HT-29 (cell line): ENCODE data around the gene NEUROG3. TPM values are rescaled to one million over a fixed set of nuclear protein-coding genes. Genes with fewer than 3 reads are reported as not detected.
A peak's percentile ranks its signal among the peaks of the same experiment; 100 is the strongest.

Source experiments
- DNase-seq: peaks from one replicate; pipeline ENCODE4 v3.0.0-alpha.2; 2015; ENCODE audit warnings: low spot score
- total RNA-seq: library from RNA; depleted of rRNA; stranded (reverse); fragments of >200 nt; shearing (Covaris generic); gene quantifications from 2 replicates; pipeline ENCODE4 v1.2.3, GENCODE V29; 2014; rRNA removed

NEUROG3 gene
- total RNA-seq: 0.99 and 1.5 TPM in 2 replicates

GRCh38 chr10:69573056-69573806 is at the start of gene NEUROG3:
TSS of gene NEUROG3 (minus strand) at chr10:69573422. CDS start at chr10:69573043, 379 bp downstream.
- peak; percentile 18 for DNase-seq

- DNase-seq: no peak
Observed at GRCh38 chr10:69620625-69621024, 47.4 kb upstream of the NEUROG3 start.

- DNase-seq: no peak
Observed at GRCh38 chr10:69619626-69620025, 46.4 kb upstream of the NEUROG3 start.

GRCh38 chr10:69618746-69619145 is 45.5 kb upstream of the NEUROG3 start:
- no peak for DNase-seq

- no peak for DNase-seq
Observed at GRCh38 chr10:69616358-69616757, 43.1 kb upstream of the NEUROG3 start.

GRCh38 chr10:69614130-69614529 is 40.9 kb upstream of the NEUROG3 start:
- no peak for DNase-seq

GRCh38 chr10:69612760-69613159 is 39.5 kb upstream of the NEUROG3 start:
- DNase-seq: no peak

- DNase-seq: no peak
Observed at GRCh38 chr10:69609077-69609476, 35.9 kb upstream of the NEUROG3 start.

- no peak for DNase-seq
Observed at GRCh38 chr10:69600761-69601330, 27.6 kb upstream of the NEUROG3 start.

GRCh38 chr10:69588358-69588757 is 15.1 kb upstream of the NEUROG3 start:
- no peak for DNase-seq

GRCh38 chr10:69584624-69585023 is 11.4 kb upstream of the NEUROG3 start:
- DNase-seq: no peak

- DNase-seq: no peak
Observed at GRCh38 chr10:69583106-69583505, 9.9 kb upstream of the NEUROG3 start.

- no peak for DNase-seq
Observed at GRCh38 chr10:69580435-69580834, 7.2 kb upstream of the NEUROG3 start.

- no peak for DNase-seq
Observed at GRCh38 chr10:69579464-69580060, 6.3 kb upstream of the NEUROG3 start.

GRCh38 chr10:69578508-69578991 is 5.3 kb upstream of the NEUROG3 start:
- DNase-seq: no peak

- no peak for DNase-seq
Observed at GRCh38 chr10:69577268-69578232, 4.3 kb upstream of the NEUROG3 start.

GRCh38 chr10:69576334-69577011 is 3.3 kb upstream of the NEUROG3 start:
- no peak for DNase-seq

GRCh38 chr10:69575164-69575722 is 2.0 kb upstream of the NEUROG3 start:
- no peak for DNase-seq

GRCh38 chr10:69574571-69574978 is 1.4 kb upstream of the NEUROG3 start:
- no peak for DNase-seq
